IgD-negative memory B cell (primary cell): ENCODE results near the gene EYA2. TPM values are rescaled to one million over a fixed set of nuclear protein-coding genes. Genes with fewer than 3 reads are reported as not detected.

Experiments used
- H3K27ac Mint-ChIP-seq, 3 donors: one replicate each; pipeline ENCODE4 v1.8.0; 2020 to 2022; ENCODE audit warnings: mild to moderate bottlenecking in 3 of 3, mixed read lengths in 3 of 3, moderate library complexity in 1 of 3
- H3K27me3 Mint-ChIP-seq: one replicate; pipeline ENCODE4 v1.8.0; 2021; ENCODE audit warnings: mixed read lengths
- H3K36me3 Mint-ChIP-seq: one replicate; pipeline ENCODE4 v1.8.0; 2020; ENCODE audit warnings: mild to moderate bottlenecking, mixed read lengths
- H3K4me1 Mint-ChIP-seq, 3 donors: one replicate each; pipeline ENCODE4 v1.8.0; 2020 to 2022; ENCODE audit warnings: mixed read lengths in 3 of 3, mild to moderate bottlenecking in 1 of 3
- H3K4me3 Mint-ChIP-seq, 4 donors: one replicate each; pipeline ENCODE4 v1.8.0; 2020 to 2022; ENCODE audit warnings: mild to moderate bottlenecking in 4 of 4, mixed read lengths in 4 of 4, moderate library complexity in 3 of 4
- H3K9me3 Mint-ChIP-seq, 3 donors: one replicate each; pipeline ENCODE4 v1.8.0; 2020 to 2021; ENCODE audit warnings: mixed read lengths in 3 of 3, mild to moderate bottlenecking in 1 of 3
- polyA plus RNA-seq: library from polyadenylated mRNA; unstranded; fragments of 300-500 nt; fragmentation: Illumina TruSeq; gene quantifications from one replicate; pipeline ENCODE4 v1.2.3, GENCODE V29; 2021

EYA2 gene
- polyA plus RNA-seq, 1 donor from 2014 or later, result 0.11 TPM

DNA sequence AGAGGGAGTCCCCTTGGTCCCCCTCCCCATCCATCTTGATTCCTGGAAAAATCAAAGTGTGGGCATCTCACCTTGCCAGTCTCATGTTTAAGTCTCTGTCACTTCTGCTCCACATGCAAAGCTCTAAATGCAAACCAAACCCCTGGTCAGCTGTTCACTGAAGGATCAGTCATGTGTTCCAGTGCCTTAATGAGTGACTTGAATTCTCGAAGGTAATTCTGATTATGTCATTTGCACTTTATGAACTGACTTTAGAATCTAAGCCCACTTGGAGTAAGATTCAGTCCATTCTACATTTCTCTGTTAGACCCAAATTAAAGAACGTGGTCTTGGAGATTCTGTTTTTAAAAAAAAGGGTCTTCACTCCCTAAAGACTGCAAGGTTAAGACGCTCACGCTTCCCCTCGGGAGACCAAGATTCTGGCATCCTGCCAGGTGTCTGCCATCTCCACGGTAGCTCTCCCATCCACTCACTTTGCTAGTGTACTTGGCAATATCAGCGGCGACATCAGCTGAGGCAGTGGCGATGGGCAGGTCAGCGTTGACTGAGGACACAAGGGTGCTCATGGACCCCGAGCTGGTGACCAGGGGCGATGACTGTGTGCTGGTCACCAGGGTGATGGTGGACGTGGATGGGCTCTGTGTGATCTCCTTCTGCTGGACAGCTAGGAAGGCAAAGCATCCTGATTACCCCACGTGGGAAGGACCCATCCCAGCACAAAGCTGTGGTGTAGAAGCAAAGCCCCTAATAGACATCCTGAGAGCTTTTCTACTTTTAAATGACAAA, 341.4 kb downstream of the EYA2 start:
- peaks cover 6% of the 10 kb centered on the region for H3K36me3 Mint-ChIP-seq
- H3K27ac Mint-ChIP-seq, result no peak overlapping the region
- H3K4me3 Mint-ChIP-seq, result no peak overlapping the region
- H3K4me1 Mint-ChIP-seq, result no peaks in the 10 kb centered on the region
- no peaks in the 10 kb centered on the region for H3K9me3 Mint-ChIP-seq
- no peaks in the 10 kb centered on the region for H3K27me3 Mint-ChIP-seq

DNA sequence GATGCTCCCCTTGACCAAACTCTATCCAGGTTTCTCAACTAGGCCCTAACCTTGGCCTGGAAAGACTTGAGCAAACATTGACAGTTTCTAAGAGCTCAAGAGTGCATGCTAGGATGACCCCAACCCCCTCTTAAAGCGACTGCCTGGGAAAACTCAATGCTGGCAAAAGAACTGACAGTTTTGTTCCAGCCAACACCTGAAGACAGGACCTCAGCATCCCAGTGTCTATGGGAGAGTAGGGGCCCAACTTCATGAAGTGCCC, 341.9 kb downstream of the EYA2 start:
- Mint-ChIP-seq H3K36me3 (peaks cover 6% of the 10 kb centered on the region), H3K9me3 (no peaks in the 10 kb centered on the region), H3K4me1 (no peaks in the 10 kb centered on the region), H3K27me3 (no peaks in the 10 kb centered on the region), H3K4me3 (no peak overlapping the region), H3K27ac (no peak overlapping the region)

DNA sequence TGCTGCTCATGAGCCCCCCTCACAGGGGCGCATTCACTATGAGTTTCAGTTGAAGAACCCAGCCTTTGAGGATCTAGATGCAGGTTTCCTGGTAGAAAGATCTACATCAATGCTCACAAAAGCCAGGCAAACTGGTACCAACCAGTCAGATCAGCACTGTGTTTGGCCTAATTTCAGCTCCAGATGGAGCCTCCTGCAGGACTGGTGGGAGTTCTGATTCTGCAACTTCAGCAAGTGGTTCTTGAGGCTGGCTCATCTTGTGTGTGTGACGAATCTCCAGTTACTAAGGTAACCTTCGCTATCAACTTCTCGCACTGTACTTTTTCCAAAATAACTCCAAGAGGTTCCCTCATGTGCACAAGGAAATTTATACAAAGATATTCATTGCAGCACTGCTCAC, 343.1 kb downstream of the EYA2 start:
- Mint-ChIP-seq H3K9me3 (no peaks in the 10 kb centered on the region), H3K27ac (no peak overlapping the region), H3K27me3 (no peaks in the 10 kb centered on the region), H3K4me1 (no peaks in the 10 kb centered on the region), H3K36me3 (peaks cover 8% of the 10 kb centered on the region), H3K4me3 (no peak overlapping the region)

Other genes with a start within 250 kb of the EYA2 start
- not detected for gene SLC13A3, start 243.4 kb upstream of the EYA2 start, polyA plus RNA-seq
- gene TP53RK, start 205.4 kb upstream of the EYA2 start, polyA plus RNA-seq, result 12.7 TPM
- gene SLC2A10, start 185.2 kb upstream of the EYA2 start, polyA plus RNA-seq, result not detected